ENCODE measurements around the gene STK10.

Gene STK10

DNA sequence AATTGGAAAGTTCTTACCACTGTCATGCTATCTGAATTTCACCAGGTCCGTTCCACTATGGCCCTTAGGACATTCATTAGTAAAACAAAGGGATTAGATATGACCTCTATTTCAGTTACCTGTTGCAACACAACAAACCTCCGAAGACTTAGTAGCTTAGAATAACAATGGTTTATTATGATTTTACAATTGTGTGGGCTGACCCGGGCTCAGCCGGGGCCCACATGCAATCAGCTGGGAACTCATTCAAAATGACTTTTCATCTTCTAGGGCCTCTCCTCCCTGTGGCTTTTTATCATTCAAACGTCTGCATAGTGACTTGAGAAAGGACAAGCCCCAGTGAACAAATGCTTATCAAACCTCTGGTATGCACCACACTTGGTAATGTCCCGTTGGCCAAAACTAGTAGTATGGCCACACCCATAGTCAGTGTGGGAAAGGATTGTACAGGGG is 179.3 kb downstream of the STK10 start:
- no peak for DNase-seq (ENCODE audit: low spot score)

DNA sequence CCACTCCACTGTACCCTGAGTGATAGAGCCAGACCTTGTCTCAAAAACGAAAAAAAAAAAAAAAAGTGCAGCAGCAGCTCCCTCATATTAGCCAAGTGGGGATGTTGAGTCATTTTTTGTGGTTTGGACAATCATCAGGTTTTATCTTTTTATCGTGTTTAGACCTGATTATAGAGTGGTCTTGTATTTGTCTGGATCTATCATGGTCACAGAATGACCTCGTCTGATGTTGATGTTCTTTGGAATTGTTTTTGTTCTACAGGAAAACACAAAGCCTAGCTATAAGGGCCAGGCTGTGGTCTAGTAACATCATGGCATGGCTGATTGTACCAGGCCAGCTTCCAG is 179.9 kb downstream of the STK10 start:
- DNase-seq (ENCODE audit: low spot score): no peak

DNA sequence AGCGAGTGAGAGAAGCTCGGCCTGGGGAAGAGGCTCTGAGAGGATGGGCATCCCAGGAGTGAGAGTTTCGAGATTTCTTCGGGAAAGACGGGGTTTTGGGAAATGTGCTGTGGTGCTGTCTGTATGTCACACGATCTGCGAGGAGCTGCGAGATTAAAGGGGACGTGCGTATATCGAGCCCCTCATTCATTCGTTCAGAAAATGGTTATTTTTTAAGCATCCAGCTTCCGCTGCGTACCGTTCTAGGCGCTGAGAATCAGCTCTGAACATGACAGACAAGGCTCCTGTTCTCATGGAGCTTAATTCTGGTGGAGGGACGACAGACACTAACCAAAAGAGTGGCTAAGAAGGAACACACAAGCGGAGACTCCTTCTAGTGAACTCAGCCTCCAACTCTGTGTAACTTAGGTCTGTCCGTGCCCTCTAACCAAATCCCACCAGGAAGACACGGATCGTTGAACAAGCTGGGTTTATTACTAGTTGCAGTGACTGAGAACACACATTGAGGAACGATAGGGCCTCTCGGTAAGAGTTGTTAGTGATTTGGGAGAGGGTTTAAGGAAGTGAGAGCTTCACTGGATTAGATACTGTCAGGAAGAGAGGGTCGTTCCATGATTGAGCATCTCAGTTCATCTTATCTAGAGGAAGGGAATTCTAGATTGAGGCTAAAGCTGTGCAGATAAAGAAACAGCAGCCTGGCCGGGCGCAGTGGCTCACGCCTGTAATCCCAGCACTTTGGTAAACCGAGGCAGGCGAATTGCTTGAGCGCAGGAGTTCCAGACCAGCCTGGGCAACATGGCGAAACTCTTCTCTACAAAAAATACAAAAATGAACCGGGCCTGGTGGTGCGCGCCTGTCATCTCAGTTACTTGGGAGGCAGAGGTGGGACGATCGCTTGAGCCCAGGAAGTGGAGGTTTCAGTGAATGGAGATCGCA is 180.6 kb downstream of the STK10 start:
- no peak for DNase-seq (ENCODE audit: low spot score)

DNA sequence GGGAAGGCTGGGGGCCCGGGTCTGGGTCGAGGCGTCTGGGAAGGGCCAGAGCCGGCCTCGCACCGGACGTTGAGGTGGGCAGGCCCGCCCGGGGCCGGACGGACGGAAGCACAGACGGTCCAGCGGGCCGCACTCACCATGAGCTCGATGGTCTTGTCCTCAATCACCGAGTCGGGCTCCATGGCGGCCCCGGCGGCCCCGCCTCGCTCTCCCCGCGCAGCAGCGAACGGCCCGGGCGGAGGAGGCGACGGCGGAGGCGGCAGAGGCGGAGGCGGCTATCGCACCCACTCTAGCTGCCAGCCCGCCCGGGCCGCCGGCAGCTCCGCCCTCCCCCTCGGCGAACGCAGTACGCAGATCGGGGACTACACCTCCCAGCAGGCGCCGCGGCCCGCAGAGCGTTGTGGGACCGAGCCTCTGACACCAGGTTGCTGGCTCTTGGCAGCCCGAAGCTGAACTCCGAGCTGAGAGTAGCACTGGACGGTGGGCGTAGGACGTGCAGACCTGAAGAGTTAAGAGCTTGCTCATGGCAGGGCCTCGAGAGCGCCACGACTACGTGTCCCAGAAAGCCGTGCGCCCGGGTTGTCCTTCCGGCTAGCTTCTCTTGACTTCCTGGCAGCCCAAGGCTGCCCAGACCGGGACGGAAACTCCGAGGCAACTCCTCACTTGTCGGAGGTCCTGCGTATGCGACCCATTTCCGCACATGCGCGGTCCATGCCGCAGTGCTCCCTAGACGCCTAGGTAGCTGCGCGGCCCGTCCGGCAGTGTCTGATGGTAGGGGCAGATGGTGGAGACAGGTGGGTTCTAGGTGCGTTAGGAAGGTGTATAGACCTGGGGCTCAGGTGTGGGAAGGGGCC is 181.5 kb downstream of the STK10 start, which contains the start of gene FBXW11:
FBXW11 (minus strand) TSS at position 318 of the 854 bp plus-strand sequence; CDS start at position 182, 136 bp downstream.
- peak; percentile 97 for DNase-seq (ENCODE audit: low spot score)

DNA sequence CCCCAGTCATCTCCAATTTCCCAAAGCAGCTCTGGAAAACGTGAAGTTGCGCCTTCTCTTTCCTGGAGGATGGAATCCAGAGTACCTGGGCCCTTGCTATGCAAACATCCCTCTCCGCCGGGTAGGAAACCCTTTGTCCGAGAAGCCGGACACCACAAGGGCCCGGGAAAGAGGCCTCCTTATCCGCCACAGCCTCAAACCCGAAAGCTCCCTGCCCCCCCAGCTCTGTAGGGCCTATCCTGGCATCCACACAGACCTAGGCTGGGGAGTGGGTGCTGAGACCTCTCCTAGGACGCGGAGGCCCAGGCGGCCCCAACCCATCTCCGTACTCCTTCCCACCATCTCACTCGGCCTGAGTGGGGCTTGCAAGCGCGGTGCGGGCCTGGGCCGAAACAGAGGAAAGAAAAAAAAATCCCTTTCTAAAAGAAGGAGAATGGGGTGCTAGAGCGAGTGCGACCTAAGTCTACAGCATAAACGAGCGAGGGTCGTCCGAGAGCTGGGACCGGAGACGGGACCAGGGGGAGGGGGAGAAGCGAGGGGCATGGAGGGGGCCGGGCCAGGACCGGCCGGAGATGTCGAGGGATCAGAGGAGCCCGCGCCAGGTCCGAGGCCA is 182.2 kb downstream of the STK10 start:
- no peak for DNase-seq (ENCODE audit: low spot score)

DNA sequence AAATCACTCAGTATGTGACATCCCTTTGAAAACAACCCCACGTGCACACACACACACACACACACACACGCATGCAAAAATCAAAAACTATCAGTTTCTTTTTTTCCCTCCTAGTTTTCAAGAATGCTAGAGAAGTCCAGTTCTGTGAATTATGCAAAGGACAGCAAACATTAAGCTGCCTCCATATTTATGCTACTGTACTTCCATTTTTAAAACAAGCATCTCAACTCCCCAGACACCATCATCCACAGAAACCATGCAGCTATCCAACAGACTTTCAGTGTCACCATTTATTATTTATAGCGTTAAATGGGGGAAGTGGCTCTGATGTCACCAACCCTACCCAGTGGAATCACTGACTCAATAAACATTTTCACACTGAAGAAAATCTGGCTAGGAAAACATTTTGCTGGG is 183.2 kb downstream of the STK10 start:
- peak; percentile 48 for DNase-seq (ENCODE audit: low spot score)

DNA sequence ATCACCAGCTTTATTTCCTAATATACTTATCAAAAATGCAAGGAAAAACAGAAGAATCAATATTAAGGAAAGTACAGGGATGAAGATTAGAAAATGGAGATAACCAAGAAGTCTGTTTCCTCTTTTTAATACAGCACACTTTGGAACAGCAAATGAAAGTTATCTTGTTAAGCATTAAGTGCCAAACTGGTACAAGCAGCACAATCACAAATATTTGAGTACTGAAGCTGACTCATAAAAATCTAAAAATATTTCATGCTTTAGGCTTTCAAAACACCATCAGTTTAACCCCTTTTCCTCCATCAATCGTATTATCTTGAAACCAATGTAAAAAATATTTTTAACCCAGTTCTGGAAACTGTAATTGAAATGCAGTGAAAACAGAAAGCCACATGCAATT is 184.3 kb downstream of the STK10 start:
- DNase-seq (ENCODE audit: low spot score): no peak

DNA sequence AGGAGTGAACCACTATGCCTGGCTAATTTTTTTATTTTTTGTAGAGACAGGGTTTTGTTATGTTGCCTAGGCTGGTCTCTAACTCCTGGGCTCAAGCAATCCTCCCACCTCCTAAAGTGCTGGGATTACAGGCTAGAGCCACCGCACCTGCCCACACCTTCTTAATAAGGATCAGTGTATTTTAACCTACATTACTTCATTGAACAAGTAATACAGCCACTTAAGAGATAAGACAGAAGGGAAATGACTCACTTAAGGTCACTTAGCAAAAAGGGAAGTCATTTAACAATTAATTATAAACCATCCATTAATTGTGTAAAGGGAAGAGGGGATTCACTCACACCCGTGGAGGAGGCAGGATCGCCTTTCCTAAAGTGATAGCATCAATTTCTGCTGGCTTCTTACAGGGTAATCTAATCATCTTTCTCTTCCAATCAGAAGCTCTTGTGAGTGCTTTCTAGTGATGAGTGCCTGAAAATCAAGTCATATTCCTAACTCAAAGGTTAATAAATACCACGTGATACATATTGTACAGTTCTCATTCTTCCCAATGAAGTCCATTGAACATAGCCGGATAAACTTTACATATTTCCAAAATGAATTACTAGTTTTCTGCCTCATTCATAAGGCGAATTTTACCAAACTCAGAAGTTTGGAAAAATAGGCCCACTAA is 185.0 kb downstream of the STK10 start:
- no peak for DNase-seq (ENCODE audit: low spot score)

DNA sequence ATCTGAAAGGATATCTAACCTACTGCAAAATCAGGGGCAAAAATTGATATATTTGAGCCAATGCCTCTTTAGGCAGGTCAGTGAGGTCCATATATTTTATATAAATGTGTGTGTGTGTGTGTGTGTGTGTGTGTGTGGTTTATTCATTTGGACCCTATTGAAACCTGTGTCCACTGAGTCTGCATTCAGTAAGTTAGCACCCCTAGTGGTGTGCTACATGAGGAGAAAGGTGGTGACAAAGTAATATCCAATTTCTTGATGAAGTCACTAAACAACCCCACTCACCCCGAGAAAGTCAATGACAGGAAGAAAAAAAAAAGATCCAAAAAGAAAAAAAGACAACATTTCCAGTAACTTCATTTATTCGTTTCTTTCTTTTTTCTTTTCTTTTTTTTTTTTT is 185.7 kb downstream of the STK10 start:
- DNase-seq (ENCODE audit: low spot score): no peak

DNA sequence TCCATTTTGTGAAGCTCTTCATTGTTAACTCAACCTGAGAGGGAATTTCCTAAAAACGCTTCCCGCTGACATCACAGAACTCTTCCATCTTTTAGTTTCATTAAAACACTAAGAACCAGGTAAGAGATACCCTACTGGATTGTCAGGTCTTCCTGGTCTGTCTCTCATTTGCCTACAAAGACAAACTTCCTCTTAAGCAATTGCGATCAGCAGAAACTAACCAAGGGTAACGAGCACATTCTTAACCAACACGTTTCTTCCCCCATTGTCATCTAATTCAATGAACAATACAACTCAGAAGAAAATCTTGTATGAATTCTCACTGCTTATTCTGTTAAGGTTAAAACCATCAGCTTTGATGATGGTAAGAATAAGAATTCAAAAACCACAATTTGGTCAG is 188.1 kb downstream of the STK10 start:
- no peak for DNase-seq (ENCODE audit: low spot score)

DNA sequence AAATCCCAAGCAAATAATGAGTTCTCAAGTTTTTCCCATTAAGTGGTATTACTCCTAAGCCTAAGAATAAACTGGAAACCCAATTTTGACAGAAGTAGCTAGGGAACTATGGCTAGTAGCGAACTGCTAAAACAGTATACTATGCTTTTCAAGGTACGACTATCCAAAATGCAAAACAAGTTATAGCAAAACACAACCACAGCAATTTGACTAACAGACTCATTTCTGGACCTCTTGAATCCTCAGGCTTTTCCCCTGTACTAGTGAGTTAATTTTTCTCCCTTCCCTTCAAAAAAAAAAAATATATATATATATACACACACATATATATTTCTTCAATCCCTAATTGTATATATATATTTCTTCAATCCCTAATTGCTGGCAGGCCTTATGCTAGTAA is 188.9 kb downstream of the STK10 start:
- no peak for DNase-seq (ENCODE audit: low spot score)

DNA sequence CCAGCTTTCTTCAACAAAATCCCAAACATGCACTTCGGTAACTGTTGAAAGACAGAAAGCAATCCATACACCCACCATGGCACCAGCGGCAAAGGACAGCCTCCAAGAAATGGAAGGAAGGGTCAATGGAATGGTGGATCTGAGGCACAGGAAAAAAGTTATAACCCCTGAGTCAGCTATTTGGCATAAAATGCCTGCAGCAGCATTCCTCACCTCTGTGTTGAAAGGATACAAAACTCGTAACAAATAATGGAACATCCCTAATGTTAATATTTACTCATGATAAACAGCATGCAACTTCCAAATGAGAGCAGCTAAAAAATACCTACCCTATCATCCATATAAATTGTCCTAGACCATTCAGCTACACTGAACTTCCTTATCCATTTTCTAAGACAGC is 191.0 kb downstream of the STK10 start:
- DNase-seq (ENCODE audit: low spot score): no peak

DNA sequence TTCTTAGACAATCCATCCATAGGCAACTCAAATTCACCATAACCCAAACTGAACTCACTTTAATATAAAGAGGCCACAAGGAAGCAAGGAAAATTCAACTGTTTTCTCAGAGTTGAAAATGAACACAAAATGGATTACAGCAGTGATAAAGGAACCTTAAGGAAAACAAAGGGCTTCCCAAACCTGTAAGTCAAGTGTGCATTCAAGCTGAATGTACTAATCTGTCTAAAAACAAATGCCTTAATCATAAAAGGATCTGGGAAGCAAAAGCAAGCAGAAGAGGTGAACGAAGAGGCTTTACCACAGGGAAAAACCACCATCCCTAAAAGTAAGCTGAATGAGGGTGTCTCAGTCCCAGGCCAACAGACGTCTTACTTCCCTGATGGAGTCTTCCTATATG is 195.2 kb downstream of the STK10 start:
- no peak for DNase-seq (ENCODE audit: low spot score)

DNA sequence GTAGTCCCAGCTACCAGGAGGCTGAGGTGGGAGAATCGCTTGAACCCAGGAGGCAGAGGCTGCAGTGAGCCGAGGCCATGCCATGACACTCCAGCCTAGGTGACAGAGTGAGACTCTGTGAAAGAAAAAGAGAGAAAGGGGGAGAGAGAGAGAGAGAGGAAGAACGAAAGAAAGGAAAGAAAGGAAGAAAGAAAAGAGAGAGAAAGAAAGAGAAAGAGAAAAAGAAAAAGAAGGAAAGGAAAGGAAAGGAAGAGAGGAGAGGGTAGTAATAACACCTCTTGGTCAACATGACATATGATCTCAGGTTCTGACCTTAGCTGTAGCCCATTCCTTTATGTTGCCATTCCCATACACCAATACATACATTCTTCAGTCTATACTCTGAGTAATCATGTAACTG is 195.7 kb downstream of the STK10 start:
- DNase-seq (ENCODE audit: low spot score): no peak
